Neuronal stem cell (in vitro differentiated cells): ENCODE results near the gene IGF1R.

Experiments
- DNase-seq: peaks from one replicate; pipeline ENCODE4 v3.0.0-alpha.2; 2013; ENCODE audit warnings: low spot score
- H2AFZ ChIP-seq: one replicate; pipeline ENCODE4 v1.6.1; 2013; ENCODE audit warnings: mild to moderate bottlenecking, low read length, inconsistent platforms
- H2AK5ac ChIP-seq: 2 replicates; pipeline ENCODE4 v1.6.1; 2013; ENCODE audit warnings: low read depth, mild to moderate bottlenecking, inconsistent platforms, low read length, moderate library complexity, mixed read lengths
- H2BK120ac ChIP-seq: 2 replicates; pipeline ENCODE4 v1.6.1; 2013; ENCODE audit warnings: low read depth, mild to moderate bottlenecking, inconsistent platforms, low read length, moderate library complexity, mixed read lengths
- H2BK12ac ChIP-seq: one replicate; pipeline ENCODE4 v1.6.1; 2013; ENCODE audit warnings: low read length, inconsistent platforms
- H2BK15ac ChIP-seq: 2 replicates; pipeline ENCODE4 v1.6.1; 2013; ENCODE audit warnings: mild to moderate bottlenecking, low read length, inconsistent platforms, mixed read lengths
- H2BK5ac ChIP-seq: one replicate; pipeline ENCODE4 v1.6.1; 2013; ENCODE audit warnings: inconsistent platforms, mild to moderate bottlenecking, low read length, moderate library complexity
- H3K14ac ChIP-seq: one replicate; pipeline ENCODE4 v1.6.1; 2013; ENCODE audit warnings: low read length, inconsistent platforms
- H3K18ac ChIP-seq: 2 replicates; pipeline ENCODE4 v1.6.1; 2013; ENCODE audit warnings: low read length, inconsistent platforms
- H3K23ac ChIP-seq: 2 replicates; pipeline ENCODE4 v1.6.1; 2013; ENCODE audit warnings: low read depth, mild to moderate bottlenecking, mixed read lengths, low read length, inconsistent platforms; ENCODE audit not compliant: poor library complexity
- H3K27ac ChIP-seq: replicated peaks from 3 replicates; pipeline ENCODE4 v1.5.1; 2013; ENCODE audit warnings: low read length, inconsistent platforms
- H3K27me3 ChIP-seq, 3 experiments: 2 replicates each; pipeline ENCODE4 v1.6.1; 2013; ENCODE audit warnings: low read length in 3 of 3, mild to moderate bottlenecking in 2 of 3, inconsistent platforms in 1 of 3, low read depth in 1 of 3, mixed read lengths in 1 of 3, moderate library complexity in 1 of 3; ENCODE audit not compliant: control insufficient read depth in 3 of 3, insufficient read depth in 3 of 3
- H3K36me3 ChIP-seq, 2 donors: replicated peaks in 1 of 2; 2 replicates each; pipeline ENCODE4 v1.6.1; 2013; ENCODE audit warnings: low read length in 2 of 2; ENCODE audit not compliant: control insufficient read depth in 2 of 2, insufficient read depth in 2 of 2
- H3K4ac ChIP-seq: 2 replicates; pipeline ENCODE4 v1.6.1; 2013; ENCODE audit warnings: inconsistent platforms, mild to moderate bottlenecking, low read length, moderate library complexity
- H3K4me1 ChIP-seq, 2 donors: 1 replicate in 1 of 2; 2 replicates in 1 of 2; pipeline ENCODE4 v1.6.1; 2013; ENCODE audit warnings: low read length in 2 of 2, low read depth in 1 of 2; ENCODE audit not compliant: control insufficient read depth in 2 of 2, insufficient read depth in 1 of 2
- H3K4me2 ChIP-seq: one replicate; pipeline ENCODE4 v1.6.1; 2013; ENCODE audit warnings: mild to moderate bottlenecking, low read length, inconsistent platforms; ENCODE audit not compliant: insufficient read depth, poor library complexity, severe bottlenecking
- H3K4me3 ChIP-seq, 2 donors: 2 replicates each; pipeline ENCODE4 v1.5.1; 2013; ENCODE audit warnings: low read length in 2 of 2, mild to moderate bottlenecking in 2 of 2, inconsistent platforms in 1 of 2, moderate library complexity in 1 of 2
- H3K79me1 ChIP-seq: one replicate; pipeline ENCODE4 v1.6.1; 2013; ENCODE audit warnings: low read depth, mild to moderate bottlenecking, inconsistent platforms, low read length, moderate library complexity
- H3K9ac ChIP-seq: one replicate; pipeline ENCODE4 v1.6.1; 2013; ENCODE audit warnings: mild to moderate bottlenecking, low read depth, low read length, inconsistent platforms; ENCODE audit not compliant: poor library complexity
- H3K9me3 ChIP-seq, 2 donors: replicated peaks in 1 of 2; 2 replicates each; pipeline versions ENCODE3 to v1.6.1; 2013; ENCODE audit warnings: low read length in 2 of 2, mild to moderate bottlenecking in 2 of 2, inconsistent platforms in 1 of 2, low read depth in 1 of 2, mixed read lengths in 1 of 2, moderate library complexity in 1 of 2; ENCODE audit not compliant: control insufficient read depth in 2 of 2, insufficient read depth in 1 of 2
- H4K8ac ChIP-seq: one replicate; pipeline ENCODE4 v1.6.1; 2013; ENCODE audit warnings: low read depth, mild to moderate bottlenecking, inconsistent platforms, low read length, moderate library complexity
- H4K91ac ChIP-seq: one replicate; pipeline ENCODE4 v1.6.1; 2013; ENCODE audit warnings: low read length, low read depth, mild to moderate bottlenecking, inconsistent platforms; ENCODE audit not compliant: poor library complexity
- WGBS, 2 donors: extraction: QIAGEN DNeasy Blood & Tissue Kit; methylation state at CpG; one replicate each; pipeline ENCODE4 v1.1.7; 2013; ENCODE audit warnings: missing lambda C conversion rate in 2 of 2, mixed read lengths in 1 of 2; ENCODE audit not compliant: insufficient read length in 2 of 2, insufficient replicate concordance in 1 of 2; ENCODE audit errors: extremely low coverage in 2 of 2; 5-methylcytosine and 5-hydroxymethylcytosine counted together

The IGF1R gene

DNA sequence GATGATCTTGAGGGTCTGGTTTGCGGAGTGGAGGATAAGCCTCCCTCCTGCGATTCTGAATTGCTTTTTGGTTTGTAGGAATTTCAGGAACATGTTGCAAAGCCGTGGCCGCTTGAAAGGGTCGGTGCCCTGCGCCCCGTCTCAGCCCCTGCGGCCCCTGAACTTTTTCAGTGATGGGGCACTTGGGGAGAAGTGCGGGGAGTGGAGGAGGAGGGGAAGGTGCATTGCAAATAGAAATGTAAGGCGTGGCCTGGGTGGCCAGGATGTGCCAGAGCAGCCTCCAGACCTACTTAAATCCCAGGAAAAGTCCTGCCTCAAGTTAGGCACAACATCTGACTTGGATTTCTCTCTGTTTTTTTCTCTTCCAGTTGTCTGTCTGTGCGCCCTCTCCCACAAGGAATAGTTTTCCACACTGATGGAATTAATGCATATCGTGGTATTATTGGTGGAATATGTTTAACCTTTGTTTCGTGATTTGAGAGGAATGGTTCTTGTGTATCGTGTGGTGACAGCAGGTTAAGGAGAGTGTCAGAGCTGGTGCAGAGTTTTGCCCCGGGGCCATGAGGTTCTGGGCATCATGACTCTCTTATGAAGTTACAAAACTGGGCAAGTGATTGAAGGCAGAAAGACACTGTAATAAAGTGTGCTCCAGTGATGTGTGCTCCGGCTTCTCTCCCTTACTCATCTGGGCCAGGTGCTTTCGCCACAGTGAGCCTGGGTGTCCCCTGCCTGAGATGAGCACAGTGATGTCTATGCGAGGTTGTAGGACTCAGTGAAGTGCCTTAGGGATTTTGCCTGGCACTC lies 205.5 kb downstream of the IGF1R start:
- peak overlapping the region; percentile 20 for H3K18ac ChIP-seq
- H4K91ac ChIP-seq: no peak overlapping the region
- no peak overlapping the region for H3K4ac ChIP-seq
- peak overlapping the region; percentile 65 for H3K27ac ChIP-seq
- H2AFZ ChIP-seq: peak overlapping the region; percentile 24
- no peaks in the 10 kb centered on the region for H3K9me3 ChIP-seq
- peaks cover 4% of the 10 kb centered on the region for H3K79me1 ChIP-seq
- H3K27me3 ChIP-seq: no peaks in the 10 kb centered on the region
- H2AK5ac ChIP-seq: no peak overlapping the region
- no CpG with 5 or more reads among the region's 18 CpGs for WGBS, 2 donors
- H3K9ac ChIP-seq: no peak overlapping the region
- no peaks in the 10 kb centered on the region for H3K36me3 ChIP-seq
- no peak for DNase-seq
- peak overlapping the region; percentile 37 for H3K4me2 ChIP-seq
- H3K4me3 ChIP-seq: peak overlapping the region in 1 of 2 donors; percentile 56
- H4K8ac ChIP-seq: no peak overlapping the region
- peaks cover 28 to 54% of the 10 kb centered on the region in 2 donors for H3K4me1 ChIP-seq
- no peak overlapping the region for H2BK120ac ChIP-seq
- no peak overlapping the region for H2BK12ac ChIP-seq
- H2BK5ac ChIP-seq: no peak overlapping the region
- H2BK15ac ChIP-seq: no peak overlapping the region
- H3K23ac ChIP-seq: no peak overlapping the region
- no peak overlapping the region for H3K14ac ChIP-seq

- Histone ChIP-seq H2AFZ (no peak overlapping the region), H3K4me2 (no peak overlapping the region), H2AK5ac (peak overlapping the region; percentile 25), H4K91ac (no peak overlapping the region), H3K27me3 (no peaks in the 10 kb centered on the region), H3K9ac (no peak overlapping the region), H3K4me3 (no peak overlapping the region), H3K27ac (no peak overlapping the region), H2BK120ac (no peak overlapping the region), H3K23ac (no peak overlapping the region), H3K36me3 (no peaks in the 10 kb centered on the region), H3K9me3 (no peaks in the 10 kb centered on the region), H2BK15ac (no peak overlapping the region), H2BK5ac (no peak overlapping the region), H3K4ac (no peak overlapping the region), H3K4me1 (peaks cover 28 to 54% of the 10 kb centered on the region in 2 donors), H4K8ac (no peak overlapping the region), H2BK12ac (no peak overlapping the region), H3K14ac (no peak overlapping the region), H3K79me1 (peaks cover 4% of the 10 kb centered on the region), H3K18ac (no peak overlapping the region)
- no peak for DNase-seq
- WGBS, 2 donors: no CpG with 5 or more reads among the region's 7 CpGs
Observed at GRCh38 chr15:98854496-98854895, 206.2 kb downstream of the IGF1R start.

GRCh38 chr15:98855067-98855814 lies 206.9 kb downstream of the IGF1R start:
- no peak overlapping the region for H3K4me3 ChIP-seq

More at GRCh38 chr15:98855067-98855814, 206.9 kb downstream of the IGF1R start:
- H2BK5ac ChIP-seq: no peak overlapping the region
- H3K9me3 ChIP-seq: no peaks in the 10 kb centered on the region
- no peak overlapping the region for H3K23ac ChIP-seq
- H3K18ac ChIP-seq: peak overlapping the region; percentile 8
- peaks cover 4% of the 10 kb centered on the region for H3K79me1 ChIP-seq
- no peak overlapping the region for H3K9ac ChIP-seq
- H2AFZ ChIP-seq: no peak overlapping the region
- WGBS, 2 donors: no CpG with 5 or more reads among the region's 10 CpGs
- no peaks in the 10 kb centered on the region for H3K27me3 ChIP-seq
- no peak overlapping the region for H4K8ac ChIP-seq
- no peak overlapping the region for H3K4me2 ChIP-seq
- H2BK120ac ChIP-seq: no peak overlapping the region
- H2BK15ac ChIP-seq: no peak overlapping the region
- no peak overlapping the region for H3K4ac ChIP-seq
- peak overlapping the region; percentile 25 for H2AK5ac ChIP-seq
- no peak for DNase-seq
- H2BK12ac ChIP-seq: no peak overlapping the region
- H3K4me1 ChIP-seq: peaks cover 28 to 53% of the 10 kb centered on the region in 2 donors
- no peak overlapping the region for H3K27ac ChIP-seq
- H3K36me3 ChIP-seq: no peaks in the 10 kb centered on the region
- H4K91ac ChIP-seq: no peak overlapping the region
- no peak overlapping the region for H3K14ac ChIP-seq
